ENCODE results near the gene RAVER1.

GRCh38 chr19:10361569-10362011 lies 28.3 kb upstream of the RAVER1 start:
- no peak for TF ChIP-seq ZNF8 (CRISPR knock-in tag; IDR thresholded peaks at IDR 0.05)
- no peak for TF ChIP-seq ESRRG (CRISPR knock-in tag; IDR thresholded peaks at IDR 0.05)
- TF ChIP-seq ZFP3 (CRISPR knock-in tag; IDR thresholded peaks at IDR 0.05), result no peak
- TF ChIP-seq ZC3H10 (CRISPR knock-in tag; IDR thresholded peaks at IDR 0.05), result no peak
- no peak for TF ChIP-seq TSHZ2 (CRISPR knock-in tag; IDR thresholded peaks at IDR 0.05)
- TF ChIP-seq, protein P1, sequence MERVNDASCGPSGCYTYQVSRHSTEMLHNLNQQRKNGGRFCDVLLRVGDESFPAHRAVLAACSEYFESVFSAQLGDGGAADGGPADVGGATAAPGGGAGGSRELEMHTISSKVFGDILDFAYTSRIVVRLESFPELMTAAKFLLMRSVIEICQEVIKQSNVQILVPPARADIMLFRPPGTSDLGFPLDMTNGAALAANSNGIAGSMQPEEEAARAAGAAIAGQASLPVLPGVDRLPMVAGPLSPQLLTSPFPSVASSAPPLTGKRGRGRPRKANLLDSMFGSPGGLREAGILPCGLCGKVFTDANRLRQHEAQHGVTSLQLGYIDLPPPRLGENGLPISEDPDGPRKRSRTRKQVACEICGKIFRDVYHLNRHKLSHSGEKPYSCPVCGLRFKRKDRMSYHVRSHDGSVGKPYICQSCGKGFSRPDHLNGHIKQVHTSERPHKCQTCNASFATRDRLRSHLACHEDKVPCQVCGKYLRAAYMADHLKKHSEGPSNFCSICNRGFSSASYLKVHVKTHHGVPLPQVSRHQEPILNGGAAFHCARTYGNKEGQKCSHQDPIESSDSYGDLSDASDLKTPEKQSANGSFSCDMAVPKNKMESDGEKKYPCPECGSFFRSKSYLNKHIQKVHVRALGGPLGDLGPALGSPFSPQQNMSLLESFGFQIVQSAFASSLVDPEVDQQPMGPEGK (CRISPR knock-in tag; IDR thresholded peaks at IDR 0.05; ENCODE audit: borderline replicate concordance), result no peak
- TF ChIP-seq ARNTL (CRISPR knock-in tag; IDR thresholded peaks at IDR 0.05; ENCODE audit: borderline replicate concordance, low read depth), result no peak
- TF ChIP-seq, protein P2, sequence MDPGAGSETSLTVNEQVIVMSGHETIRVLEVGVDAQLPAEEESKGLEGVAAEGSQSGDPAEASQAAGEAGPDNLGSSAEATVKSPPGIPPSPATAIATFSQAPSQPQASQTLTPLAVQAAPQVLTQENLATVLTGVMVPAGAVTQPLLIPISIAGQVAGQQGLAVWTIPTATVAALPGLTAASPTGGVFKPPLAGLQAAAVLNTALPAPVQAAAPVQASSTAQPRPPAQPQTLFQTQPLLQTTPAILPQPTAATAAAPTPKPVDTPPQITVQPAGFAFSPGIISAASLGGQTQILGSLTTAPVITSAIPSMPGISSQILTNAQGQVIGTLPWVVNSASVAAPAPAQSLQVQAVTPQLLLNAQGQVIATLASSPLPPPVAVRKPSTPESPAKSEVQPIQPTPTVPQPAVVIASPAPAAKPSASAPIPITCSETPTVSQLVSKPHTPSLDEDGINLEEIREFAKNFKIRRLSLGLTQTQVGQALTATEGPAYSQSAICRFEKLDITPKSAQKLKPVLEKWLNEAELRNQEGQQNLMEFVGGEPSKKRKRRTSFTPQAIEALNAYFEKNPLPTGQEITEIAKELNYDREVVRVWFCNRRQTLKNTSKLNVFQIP (CRISPR knock-in tag; IDR thresholded peaks at IDR 0.05; ENCODE audit: borderline replicate concordance, low read depth), result no peak
- TF ChIP-seq RARB (CRISPR knock-in tag; IDR thresholded peaks at IDR 0.05), result no peak
- TF ChIP-seq PPARA (CRISPR knock-in tag; IDR thresholded peaks at IDR 0.05; ENCODE audit: borderline replicate concordance), result no peak
